Neuronal stem cell (in vitro differentiated cells): Measurements from ENCODE around the gene NSL1.
"Not testable (repeated sequence)": the region's sequence is repeated elsewhere in the genome, so short reads cannot be mapped to it uniquely, and the experiment has no call there.

ENCODE experiments used
- DNase-seq: peaks from one replicate; pipeline ENCODE4 v3.0.0-alpha.2; 2013; ENCODE audit warnings: low spot score
- H2AFZ ChIP-seq: one replicate; pipeline ENCODE4 v1.6.1; 2013; ENCODE audit warnings: mild to moderate bottlenecking, low read length, inconsistent platforms
- H2AK5ac ChIP-seq: 2 replicates; pipeline ENCODE4 v1.6.1; 2013; ENCODE audit warnings: low read depth, mild to moderate bottlenecking, inconsistent platforms, low read length, moderate library complexity, mixed read lengths
- H2BK120ac ChIP-seq: 2 replicates; pipeline ENCODE4 v1.6.1; 2013; ENCODE audit warnings: low read depth, mild to moderate bottlenecking, inconsistent platforms, low read length, moderate library complexity, mixed read lengths
- H2BK12ac ChIP-seq: one replicate; pipeline ENCODE4 v1.6.1; 2013; ENCODE audit warnings: low read length, inconsistent platforms
- H2BK15ac ChIP-seq: 2 replicates; pipeline ENCODE4 v1.6.1; 2013; ENCODE audit warnings: mild to moderate bottlenecking, low read length, inconsistent platforms, mixed read lengths
- H2BK5ac ChIP-seq: one replicate; pipeline ENCODE4 v1.6.1; 2013; ENCODE audit warnings: inconsistent platforms, mild to moderate bottlenecking, low read length, moderate library complexity
- H3K14ac ChIP-seq: one replicate; pipeline ENCODE4 v1.6.1; 2013; ENCODE audit warnings: low read length, inconsistent platforms
- H3K18ac ChIP-seq: 2 replicates; pipeline ENCODE4 v1.6.1; 2013; ENCODE audit warnings: low read length, inconsistent platforms
- H3K23ac ChIP-seq: 2 replicates; pipeline ENCODE4 v1.6.1; 2013; ENCODE audit warnings: low read depth, mild to moderate bottlenecking, mixed read lengths, low read length, inconsistent platforms; ENCODE audit not compliant: poor library complexity
- H3K27ac ChIP-seq: replicated peaks from 3 replicates; pipeline ENCODE4 v1.5.1; 2013; ENCODE audit warnings: low read length, inconsistent platforms
- H3K27me3 ChIP-seq, 3 experiments: 2 replicates each; pipeline ENCODE4 v1.6.1; 2013; ENCODE audit warnings: low read length in 3 of 3, mild to moderate bottlenecking in 2 of 3, inconsistent platforms in 1 of 3, low read depth in 1 of 3, mixed read lengths in 1 of 3, moderate library complexity in 1 of 3; ENCODE audit not compliant: control insufficient read depth in 3 of 3, insufficient read depth in 3 of 3
- H3K36me3 ChIP-seq, 2 donors: replicated peaks in 1 of 2; 2 replicates each; pipeline ENCODE4 v1.6.1; 2013; ENCODE audit warnings: low read length in 2 of 2; ENCODE audit not compliant: control insufficient read depth in 2 of 2, insufficient read depth in 2 of 2
- H3K4ac ChIP-seq: 2 replicates; pipeline ENCODE4 v1.6.1; 2013; ENCODE audit warnings: inconsistent platforms, mild to moderate bottlenecking, low read length, moderate library complexity
- H3K4me1 ChIP-seq, 2 donors: 1 replicate in 1 of 2; 2 replicates in 1 of 2; pipeline ENCODE4 v1.6.1; 2013; ENCODE audit warnings: low read length in 2 of 2, low read depth in 1 of 2; ENCODE audit not compliant: control insufficient read depth in 2 of 2, insufficient read depth in 1 of 2
- H3K4me2 ChIP-seq: one replicate; pipeline ENCODE4 v1.6.1; 2013; ENCODE audit warnings: mild to moderate bottlenecking, low read length, inconsistent platforms; ENCODE audit not compliant: insufficient read depth, poor library complexity, severe bottlenecking
- H3K4me3 ChIP-seq, 2 donors: 2 replicates each; pipeline ENCODE4 v1.5.1; 2013; ENCODE audit warnings: low read length in 2 of 2, mild to moderate bottlenecking in 2 of 2, inconsistent platforms in 1 of 2, moderate library complexity in 1 of 2
- H3K79me1 ChIP-seq: one replicate; pipeline ENCODE4 v1.6.1; 2013; ENCODE audit warnings: low read depth, mild to moderate bottlenecking, inconsistent platforms, low read length, moderate library complexity
- H3K9ac ChIP-seq: one replicate; pipeline ENCODE4 v1.6.1; 2013; ENCODE audit warnings: mild to moderate bottlenecking, low read depth, low read length, inconsistent platforms; ENCODE audit not compliant: poor library complexity
- H3K9me3 ChIP-seq, 2 donors: replicated peaks in 1 of 2; 2 replicates each; pipeline versions ENCODE3 to v1.6.1; 2013; ENCODE audit warnings: low read length in 2 of 2, mild to moderate bottlenecking in 2 of 2, inconsistent platforms in 1 of 2, low read depth in 1 of 2, mixed read lengths in 1 of 2, moderate library complexity in 1 of 2; ENCODE audit not compliant: control insufficient read depth in 2 of 2, insufficient read depth in 1 of 2
- H4K8ac ChIP-seq: one replicate; pipeline ENCODE4 v1.6.1; 2013; ENCODE audit warnings: low read depth, mild to moderate bottlenecking, inconsistent platforms, low read length, moderate library complexity
- H4K91ac ChIP-seq: one replicate; pipeline ENCODE4 v1.6.1; 2013; ENCODE audit warnings: low read length, low read depth, mild to moderate bottlenecking, inconsistent platforms; ENCODE audit not compliant: poor library complexity
- WGBS, 2 donors: extraction: QIAGEN DNeasy Blood & Tissue Kit; methylation state at CpG; one replicate each; pipeline ENCODE4 v1.1.7; 2013; ENCODE audit warnings: missing lambda C conversion rate in 2 of 2, mixed read lengths in 1 of 2; ENCODE audit not compliant: insufficient read length in 2 of 2, insufficient replicate concordance in 1 of 2; ENCODE audit errors: extremely low coverage in 2 of 2; 5-methylcytosine and 5-hydroxymethylcytosine counted together

Gene NSL1

GRCh38 chr1:212724679-212725078 lies 66.9 kb downstream of the NSL1 start:
- H3K79me1 ChIP-seq, H4K8ac ChIP-seq, H4K91ac ChIP-seq, H3K4me2 ChIP-seq, H3K23ac ChIP-seq, H2BK5ac ChIP-seq, H3K14ac ChIP-seq, H3K4me1 ChIP-seq, H3K4me3 ChIP-seq, H3K36me3 ChIP-seq, H2AFZ ChIP-seq, DNase-seq, H2BK15ac ChIP-seq, H3K9ac ChIP-seq, H3K27ac ChIP-seq, H3K27me3 ChIP-seq, H2AK5ac ChIP-seq, H2BK12ac ChIP-seq, H2BK120ac ChIP-seq, H3K4ac ChIP-seq, H3K18ac ChIP-seq: not testable (repeated sequence)
- H3K9me3 ChIP-seq: peaks cover 2 to 13% of the 10 kb centered on the region in 2 donors
- WGBS, 2 donors: no CpG with 5 or more reads among the region's 34 CpGs

- no peak overlapping the region for H3K14ac ChIP-seq
- no peaks in the 10 kb centered on the region for H3K36me3 ChIP-seq
- H3K9me3 ChIP-seq: peaks cover 2 to 13% of the 10 kb centered on the region in 2 donors
- DNase-seq: no peak
- no peak overlapping the region for H2BK120ac ChIP-seq
- no peak overlapping the region for H3K18ac ChIP-seq
- H2BK5ac ChIP-seq: no peak overlapping the region
- H2AK5ac ChIP-seq: no peak overlapping the region
- H3K79me1 ChIP-seq: no peaks in the 10 kb centered on the region
- no peak overlapping the region for H3K27ac ChIP-seq
- no peak overlapping the region for H3K4ac ChIP-seq
- H3K23ac ChIP-seq: no peak overlapping the region
- no CpG with 5 or more reads among the region's 3 CpGs for WGBS, 2 donors
- no peak overlapping the region for H3K4me2 ChIP-seq
- H4K91ac ChIP-seq: no peak overlapping the region
- H2BK12ac ChIP-seq: no peak overlapping the region
- H2BK15ac ChIP-seq: no peak overlapping the region
- H3K4me3 ChIP-seq: no peak overlapping the region
- H3K27me3 ChIP-seq: no peaks in the 10 kb centered on the region
- H3K9ac ChIP-seq: no peak overlapping the region
- H4K8ac ChIP-seq: no peak overlapping the region
- H3K4me1 ChIP-seq: no peaks in the 10 kb centered on the region
- H2AFZ ChIP-seq: no peak overlapping the region
Measured at GRCh38 chr1:212722270-212722957, 69.2 kb downstream of the NSL1 start.

GRCh38 chr1:212721388-212722247 lies 70.0 kb downstream of the NSL1 start:
- H3K9me3 ChIP-seq: peaks cover 2 to 12% of the 10 kb centered on the region in 2 donors
- no peaks in the 10 kb centered on the region for H3K79me1 ChIP-seq
- H3K36me3 ChIP-seq: no peaks in the 10 kb centered on the region
- H3K4me2 ChIP-seq: no peak overlapping the region
- no peak overlapping the region for H3K9ac ChIP-seq
- H3K14ac ChIP-seq: no peak overlapping the region
- H3K4me3 ChIP-seq: no peak overlapping the region
- no peak overlapping the region for H2BK12ac ChIP-seq
- no peak overlapping the region for H2AFZ ChIP-seq
- H4K8ac ChIP-seq: no peak overlapping the region
- no peak overlapping the region for H2BK5ac ChIP-seq
- no peak overlapping the region for H3K23ac ChIP-seq
- no peak overlapping the region for H2BK120ac ChIP-seq
- no peak overlapping the region for H3K18ac ChIP-seq
- H4K91ac ChIP-seq: no peak overlapping the region
- DNase-seq: no peak
- no peak overlapping the region for H2AK5ac ChIP-seq
- no peak overlapping the region for H2BK15ac ChIP-seq
- no peaks in the 10 kb centered on the region for H3K4me1 ChIP-seq
- no CpG with 5 or more reads among the region's 9 CpGs for WGBS, 2 donors
- H3K4ac ChIP-seq: no peak overlapping the region
- H3K27ac ChIP-seq: no peak overlapping the region
- no peaks in the 10 kb centered on the region for H3K27me3 ChIP-seq

GRCh38 chr1:212719633-212720032 lies 71.9 kb downstream of the NSL1 start:
- no peaks in the 10 kb centered on the region for H3K4me1 ChIP-seq
- no peak for DNase-seq
- H2BK12ac ChIP-seq: no peak overlapping the region
- H3K9me3 ChIP-seq: peaks cover 2 to 7% of the 10 kb centered on the region in 2 donors
- no peak overlapping the region for H4K8ac ChIP-seq
- H3K9ac ChIP-seq: no peak overlapping the region
- H3K36me3 ChIP-seq: no peaks in the 10 kb centered on the region
- H3K4ac ChIP-seq: no peak overlapping the region
- H2BK120ac ChIP-seq: no peak overlapping the region
- no peak overlapping the region for H3K18ac ChIP-seq
- WGBS, 2 donors: no CpG with 5 or more reads among the region's 2 CpGs
- H3K27me3 ChIP-seq: no peaks in the 10 kb centered on the region
- no peak overlapping the region for H3K14ac ChIP-seq
- H3K4me3 ChIP-seq: no peak overlapping the region
- H4K91ac ChIP-seq: no peak overlapping the region
- no peak overlapping the region for H2BK5ac ChIP-seq
- no peak overlapping the region for H2AK5ac ChIP-seq
- no peak overlapping the region for H3K23ac ChIP-seq
- H3K79me1 ChIP-seq: no peaks in the 10 kb centered on the region
- H3K4me2 ChIP-seq: no peak overlapping the region
- no peak overlapping the region for H3K27ac ChIP-seq
- H2AFZ ChIP-seq: no peak overlapping the region
- H2BK15ac ChIP-seq: no peak overlapping the region
